ENCODE results near the gene NRM. TPM values are rescaled to one million over a fixed set of nuclear protein-coding genes. Genes with fewer than 3 reads are reported as not detected.

The NRM gene
- total and polyA plus RNA-seq, 2 of the 13 experiments (the other 11 are each of a cell fraction or from before 2014, with no cell fraction given) = 12.5 to 16.0 TPM

DNA sequence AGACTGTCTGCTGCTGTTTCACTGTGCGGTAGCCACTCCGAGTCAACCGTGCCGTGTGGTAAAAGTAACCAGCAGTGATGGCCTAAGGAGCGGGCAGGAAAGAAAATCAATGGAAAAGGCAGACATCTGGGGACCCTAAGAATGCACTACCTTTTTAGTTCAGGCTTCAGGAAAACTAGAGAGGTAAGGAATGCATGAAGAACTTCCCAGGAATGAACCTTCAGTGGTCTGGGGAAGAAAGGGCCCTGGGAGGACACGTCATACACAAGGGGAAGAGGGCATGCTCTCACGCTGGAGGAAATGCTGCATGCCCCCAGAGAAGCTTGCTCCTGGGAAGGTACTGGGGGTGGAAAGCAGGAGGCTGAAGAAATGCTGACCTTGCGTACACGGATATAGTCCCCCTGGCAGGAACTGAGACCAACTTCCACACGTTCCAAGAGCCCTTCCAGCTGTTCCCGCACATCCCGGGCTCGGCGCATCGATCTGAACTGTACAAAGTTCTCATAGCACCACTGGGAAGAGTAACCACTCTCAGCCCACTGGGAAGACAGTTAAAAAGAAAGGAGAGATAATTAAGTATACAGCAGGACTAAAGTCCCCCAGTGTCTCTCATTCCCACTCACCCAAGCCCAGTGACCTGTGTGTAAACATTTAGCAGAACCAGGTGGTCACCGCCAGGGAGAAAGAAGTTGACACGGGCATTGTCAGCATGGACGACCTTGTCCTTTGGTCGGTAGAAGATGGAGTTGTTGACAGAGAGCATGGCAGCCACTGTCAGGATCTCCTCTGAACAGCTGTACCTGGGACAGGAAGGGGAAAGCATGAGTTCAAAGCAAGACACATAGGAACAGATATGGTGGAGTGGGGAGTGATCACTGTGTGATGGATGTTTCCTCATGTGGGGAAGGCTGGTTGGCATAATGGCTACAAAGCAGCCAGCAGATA is 35.7 kb downstream of the NRM start (continued):
- TF ChIP-seq ATF7 (IDR thresholded peaks at IDR 0.05) (no peak), ATF7 (CRISPR knock-in tag; IDR thresholded peaks at IDR 0.05) (no peak; the same call in 1 of the 2 replicates), MXI1 (IDR thresholded peaks at IDR 0.05; ENCODE audit: borderline replicate concordance, low read depth, low read length) (peak; percentile 98; the same call in 2 of the 3 replicates), ZFP1 (CRISPR knock-in tag; IDR thresholded peaks at IDR 0.05) (peak; percentile 93; the same call in 1 of the 2 replicates), ZNF792 (CRISPR knock-in tag; IDR thresholded peaks at IDR 0.05) (peak; percentile 97), ZNF160 (CRISPR knock-in tag; IDR thresholded peaks at IDR 0.05) (peak; percentile 15; the same call in 1 of the 2 replicates), ZNF326 (CRISPR knock-in tag; IDR thresholded peaks at IDR 0.05; ENCODE audit: borderline replicate concordance) (no peak), YEATS4 (CRISPR knock-in tag; IDR thresholded peaks at IDR 0.05; ENCODE audit: borderline replicate concordance) (peak; percentile 87), SP4 (CRISPR knock-in tag; IDR thresholded peaks at IDR 0.05) (peak; percentile 35; the same call in 1 of the 2 replicates), SAP130 (CRISPR knock-in tag; IDR thresholded peaks at IDR 0.05; ENCODE audit: low read depth) (peak; percentile 100), DMAP1 (CRISPR knock-in tag; IDR thresholded peaks at IDR 0.05) (peak; percentile 94), ARHGAP35 (CRISPR knock-in tag; IDR thresholded peaks at IDR 0.05; ENCODE audit: borderline replicate concordance) (peak; percentile 73; the same call in 1 of the 2 replicates), MEIS1 (CRISPR knock-in tag; IDR thresholded peaks at IDR 0.05; ENCODE audit: borderline replicate concordance) (peak; percentile 99), SRY (CRISPR knock-in tag; IDR thresholded peaks at IDR 0.05) (peak; percentile 66; the same call in 1 of the 2 replicates), ZNF333 (CRISPR knock-in tag; IDR thresholded peaks at IDR 0.05; ENCODE audit: borderline replicate concordance) (0 out of 2 replicates have a peak, but pooled peaks have one; percentile 1), ZNF546 (CRISPR knock-in tag; conservative IDR thresholded peaks at IDR 0.05) (peak; percentile 35; the same call in 1 of the 2 replicates), SIN3B (IDR thresholded peaks at IDR 0.05; ENCODE audit: low read length) (peak; percentile 64; the same call in 1 of the 2 replicates), MTA3 (CRISPR knock-in tag; IDR thresholded peaks at IDR 0.05) (no peak), ZBTB3 (CRISPR knock-in tag; IDR thresholded peaks at IDR 0.05; ENCODE audit: borderline replicate concordance, low read depth) (peak; percentile 70; the same call in 1 of the 2 replicates), ZSCAN31 (CRISPR knock-in tag; IDR thresholded peaks at IDR 0.05; ENCODE audit: low read depth) (peak; percentile 83), ZNF232 (CRISPR knock-in tag; IDR thresholded peaks at IDR 0.05; ENCODE audit: borderline replicate concordance) (0 out of 2 replicates have a peak, but pooled peaks have one; percentile 27), ASH2L (IDR thresholded peaks at IDR 0.05; ENCODE audit: insufficient read length, low read depth, low read length) (peak; percentile 69), ZNF781 (CRISPR knock-in tag; IDR thresholded peaks at IDR 0.05; ENCODE audit: borderline replicate concordance, not compliant biosample characterization) (no peak), HIVEP1 (CRISPR knock-in tag; IDR thresholded peaks at IDR 0.05) (peak; percentile 68)
- TF ChIP-seq, protein P1, sequence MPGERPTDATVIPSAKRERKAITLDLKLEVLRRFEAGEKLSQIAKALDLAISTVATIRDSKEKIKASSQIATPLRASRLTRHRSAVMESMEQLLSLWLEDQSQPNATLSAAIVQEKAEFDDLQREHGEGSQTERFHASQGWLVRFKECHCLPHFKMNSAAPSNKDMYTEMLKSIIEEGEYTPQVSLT (CRISPR knock-in tag; IDR thresholded peaks at IDR 0.05; ENCODE audit: borderline replicate concordance, low read depth) = no peak
- TF ChIP-seq, protein P2, sequence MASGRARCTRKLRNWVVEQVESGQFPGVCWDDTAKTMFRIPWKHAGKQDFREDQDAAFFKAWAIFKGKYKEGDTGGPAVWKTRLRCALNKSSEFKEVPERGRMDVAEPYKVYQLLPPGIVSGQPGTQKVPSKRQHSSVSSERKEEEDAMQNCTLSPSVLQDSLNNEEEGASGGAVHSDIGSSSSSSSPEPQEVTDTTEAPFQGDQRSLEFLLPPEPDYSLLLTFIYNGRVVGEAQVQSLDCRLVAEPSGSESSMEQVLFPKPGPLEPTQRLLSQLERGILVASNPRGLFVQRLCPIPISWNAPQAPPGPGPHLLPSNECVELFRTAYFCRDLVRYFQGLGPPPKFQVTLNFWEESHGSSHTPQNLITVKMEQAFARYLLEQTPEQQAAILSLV (CRISPR knock-in tag; IDR thresholded peaks at IDR 0.05; ENCODE audit: borderline replicate concordance) = peak; percentile 38; the same call in 1 of the 2 replicates
- TF ChIP-seq, protein P3, sequence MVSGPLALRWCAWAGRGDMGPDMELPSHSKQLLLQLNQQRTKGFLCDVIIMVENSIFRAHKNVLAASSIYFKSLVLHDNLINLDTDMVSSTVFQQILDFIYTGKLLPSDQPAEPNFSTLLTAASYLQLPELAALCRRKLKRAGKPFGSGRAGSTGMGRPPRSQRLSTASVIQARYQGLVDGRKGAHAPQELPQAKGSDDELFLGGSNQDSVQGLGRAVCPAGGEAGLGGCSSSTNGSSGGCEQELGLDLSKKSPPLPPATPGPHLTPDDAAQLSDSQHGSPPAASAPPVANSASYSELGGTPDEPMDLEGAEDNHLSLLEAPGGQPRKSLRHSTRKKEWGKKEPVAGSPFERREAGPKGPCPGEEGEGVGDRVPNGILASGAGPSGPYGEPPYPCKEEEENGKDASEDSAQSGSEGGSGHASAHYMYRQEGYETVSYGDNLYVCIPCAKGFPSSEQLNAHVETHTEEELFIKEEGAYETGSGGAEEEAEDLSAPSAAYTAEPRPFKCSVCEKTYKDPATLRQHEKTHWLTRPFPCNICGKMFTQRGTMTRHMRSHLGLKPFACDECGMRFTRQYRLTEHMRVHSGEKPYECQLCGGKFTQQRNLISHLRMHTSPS (CRISPR knock-in tag; IDR thresholded peaks at IDR 0.05; ENCODE audit: low read depth) = peak; percentile 88

All from HepG2 (cell line).